Measurements from ENCODE around the gene PRKD1. TPM values are rescaled to one million over a fixed set of nuclear protein-coding genes. Genes with fewer than 3 reads are reported as not detected.

The PRKD1 gene
- total and polyA plus RNA-seq, 2 of the 13 experiments (the other 11 are each of a cell fraction or from before 2014, with no cell fraction given), result 0.22 to 1.3 TPM

DNA sequence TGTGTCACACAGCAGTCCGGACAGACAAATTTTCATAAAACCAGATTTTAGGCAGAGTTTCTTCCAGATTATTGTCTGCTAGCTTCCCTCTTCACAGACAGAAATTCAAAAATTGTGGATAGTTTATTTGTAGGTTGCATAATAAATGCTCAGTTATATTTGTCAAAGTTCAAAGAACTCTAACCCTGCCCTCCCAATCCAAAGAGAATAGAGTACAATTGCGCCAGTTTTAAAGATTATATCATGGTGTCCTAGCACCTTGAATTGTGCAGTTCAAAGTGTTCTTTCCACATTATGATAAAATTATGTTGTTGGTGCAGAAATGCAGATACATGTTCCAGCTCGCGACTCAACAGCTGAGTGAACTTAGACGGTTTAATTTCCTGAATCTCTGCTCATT lies 263.1 kb downstream of the PRKD1 start:
- H3K4me3 ChIP-seq (replicated peaks in 1 of 3; ENCODE audit: insufficient read depth in 1 of 3, low read depth in 2 of 3, low read length in 3 of 3), result no peak overlapping the region
- no peaks in the 10 kb centered on the region for H3K27me3 ChIP-seq (ENCODE audit: control insufficient read depth in 1 of 2, insufficient read depth in 2 of 2, low read length in 2 of 2)
- in situ Hi-C loops (cut with HindIII; ENCODE audit: extremely low pct_ligation_motif_present, low pct_unique_long_range_greater_than_20kb), result no loop called here
- no peaks in the 10 kb centered on the region for H3K36me3 ChIP-seq (replicated peaks in 1 of 2; ENCODE audit: control insufficient read depth in 1 of 2, insufficient read depth in 2 of 2, low read length in 2 of 2)
- H2AFZ ChIP-seq (ENCODE audit: low read length), result no peak overlapping the region
- intact Hi-C loops (cut with micrococcal nuclease; ENCODE audit: unreplicated experiment), result no loop called here
- no peak overlapping the region for H3K9ac ChIP-seq (ENCODE audit: insufficient read depth, low read depth, low read length)
- no peaks in the 10 kb centered on the region for H3K4me1 ChIP-seq (ENCODE audit: insufficient read depth, low read length)
- TF ChIP-seq HNRNPUL1 (IDR thresholded peaks at IDR 0.05; ENCODE audit: low read depth, low read length), result no peak
- no peak for TF ChIP-seq ZNF572 (CRISPR knock-in tag; IDR thresholded peaks at IDR 0.05)
- TF ChIP-seq SAP130 (CRISPR knock-in tag; IDR thresholded peaks at IDR 0.05; ENCODE audit: low read depth), result no peak
- no peak for DNase-seq (ENCODE audit: low spot score)
- ChIA-PET CTCF (ENCODE audit: low intra/inter-chr PET ratio, low total read pairs) (no interaction called here), POLR2A (no interaction called here)
- no peak overlapping the region for H3K27ac ChIP-seq (ENCODE audit: extremely low read length, insufficient read depth, low read length)
- H3K9me3 ChIP-seq (ENCODE audit: low read length), result peaks cover 89% of the 10 kb centered on the region
- WGBS (ENCODE audit: low lambda C conversion rate), result 71% methylated on average over 5 of the region's 5 CpGs
- no peak overlapping the region for H3K4me2 ChIP-seq (ENCODE audit: low read depth, low read length)
- no peaks in the 10 kb centered on the region for H4K20me1 ChIP-seq (ENCODE audit: insufficient read depth, low read length)
- no peaks in the 10 kb centered on the region for H3K79me2 ChIP-seq (ENCODE audit: insufficient read depth, low read length)
- no peak for FAIRE-seq
- BruUV-seq (replicated peaks), result no TSS peak
- ATAC-seq, result no peak

DNA sequence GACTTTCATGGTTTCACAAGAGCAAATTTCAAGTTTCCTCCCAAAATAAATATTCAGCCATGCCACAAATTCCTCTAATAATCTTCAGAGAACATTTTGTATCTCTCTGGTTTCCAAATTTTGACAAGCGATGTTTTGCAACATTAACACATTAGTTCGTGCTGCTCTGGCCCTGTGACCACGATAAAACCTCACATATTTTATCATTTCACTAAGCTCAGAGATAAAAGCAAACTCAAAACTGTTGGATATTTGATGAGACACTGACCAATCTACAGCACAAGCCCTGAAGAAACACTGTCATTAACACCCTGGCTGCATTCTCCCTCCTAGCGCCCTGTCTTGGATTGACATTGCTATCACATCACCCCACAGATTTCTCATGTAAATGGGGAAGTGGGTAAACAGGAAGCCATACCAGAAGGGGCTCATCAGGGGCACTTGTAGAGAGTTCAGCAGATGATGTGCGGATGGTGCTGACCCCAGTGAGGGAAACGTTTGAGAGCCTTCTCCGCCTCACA lies 264.3 kb downstream of the PRKD1 start:
- no peak for TF ChIP-seq SIX4 (CRISPR knock-in tag; IDR thresholded peaks at IDR 0.05)
- TF ChIP-seq ZNF34 (CRISPR knock-in tag; IDR thresholded peaks at IDR 0.05; ENCODE audit: borderline replicate concordance), result no peak
- no peak for TF ChIP-seq ATM (IDR thresholded peaks at IDR 0.05; ENCODE audit: borderline replicate concordance)
- TF ChIP-seq, protein P1, sequence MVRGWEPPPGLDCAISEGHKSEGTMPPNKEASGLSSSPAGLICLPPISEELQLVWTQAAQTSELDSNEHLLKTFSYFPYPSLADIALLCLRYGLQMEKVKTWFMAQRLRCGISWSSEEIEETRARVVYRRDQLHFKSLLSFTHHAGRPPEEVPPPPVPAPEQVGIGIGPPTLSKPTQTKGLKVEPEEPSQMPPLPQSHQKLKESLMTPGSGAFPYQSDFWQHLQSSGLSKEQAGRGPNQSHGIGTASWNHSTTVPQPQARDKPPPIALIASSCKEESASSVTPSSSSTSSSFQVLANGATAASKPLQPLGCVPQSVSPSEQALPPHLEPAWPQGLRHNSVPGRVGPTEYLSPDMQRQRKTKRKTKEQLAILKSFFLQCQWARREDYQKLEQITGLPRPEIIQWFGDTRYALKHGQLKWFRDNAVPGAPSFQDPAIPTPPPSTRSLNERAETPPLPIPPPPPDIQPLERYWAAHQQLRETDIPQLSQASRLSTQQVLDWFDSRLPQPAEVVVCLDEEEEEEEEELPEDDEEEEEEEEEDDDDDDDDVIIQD (CRISPR knock-in tag; IDR thresholded peaks at IDR 0.05; ENCODE audit: low read depth), result no peak
- no peak for TF ChIP-seq ZNF720 (CRISPR knock-in tag; IDR thresholded peaks at IDR 0.05)
- Histone ChIP-seq H4K20me1 (ENCODE audit: insufficient read depth, low read length) (no peaks in the 10 kb centered on the region), H3K9ac (ENCODE audit: insufficient read depth, low read depth, low read length) (no peak overlapping the region), H3K4me3 (replicated peaks in 1 of 3; ENCODE audit: insufficient read depth in 1 of 3, low read depth in 2 of 3, low read length in 3 of 3) (no peak overlapping the region), H3K79me2 (ENCODE audit: insufficient read depth, low read length) (no peaks in the 10 kb centered on the region), H3K27ac (ENCODE audit: extremely low read length, insufficient read depth, low read length) (no peak overlapping the region), H3K4me2 (ENCODE audit: low read depth, low read length) (no peak overlapping the region), H3K4me1 (ENCODE audit: insufficient read depth, low read length) (no peaks in the 10 kb centered on the region), H3K36me3 (replicated peaks in 1 of 2; ENCODE audit: control insufficient read depth in 1 of 2, insufficient read depth in 2 of 2, low read length in 2 of 2) (no peaks in the 10 kb centered on the region), H2AFZ (ENCODE audit: low read length) (no peak overlapping the region), H3K9me3 (ENCODE audit: low read length) (peaks cover 89% of the 10 kb centered on the region), H3K27me3 (ENCODE audit: control insufficient read depth in 1 of 2, insufficient read depth in 2 of 2, low read length in 2 of 2) (no peaks in the 10 kb centered on the region)
- POLR2A ChIA-PET, result no interaction called here
- in situ Hi-C loops (cut with HindIII; ENCODE audit: extremely low pct_ligation_motif_present, low pct_unique_long_range_greater_than_20kb), result no loop called here
- CTCF ChIA-PET (ENCODE audit: low intra/inter-chr PET ratio, low total read pairs), result no interaction called here
- ATAC-seq (no peak), FAIRE-seq (no peak), DNase-seq (ENCODE audit: low spot score) (no peak)
- no TSS peak for BruUV-seq (replicated peaks)
- WGBS (ENCODE audit: low lambda C conversion rate), result 49% methylated on average over 7 of the region's 7 CpGs
- intact Hi-C loops (cut with micrococcal nuclease; ENCODE audit: unreplicated experiment), result no loop called here

All from HepG2 (cell line).